ENCODE measurements around the gene GSK3B. TPM values are rescaled to one million over a fixed set of nuclear protein-coding genes. Genes with fewer than 3 reads are reported as not detected.
A peak's percentile ranks its signal among the peaks of the same experiment; 100 is the strongest.

GSK3B gene
- total RNA-seq, 6 donors from 2014 or later, result 41.4 to 84.9 (median 48.0) TPM

- TF ChIP-seq POLR2A (IDR thresholded peaks at IDR 0.05) (no peak), POLR2AphosphoS5 (IDR thresholded peaks at IDR 0.05) (no peak), EP300 (IDR thresholded peaks at IDR 0.05) (no peak)
- TF ChIP-seq, protein P1, sequence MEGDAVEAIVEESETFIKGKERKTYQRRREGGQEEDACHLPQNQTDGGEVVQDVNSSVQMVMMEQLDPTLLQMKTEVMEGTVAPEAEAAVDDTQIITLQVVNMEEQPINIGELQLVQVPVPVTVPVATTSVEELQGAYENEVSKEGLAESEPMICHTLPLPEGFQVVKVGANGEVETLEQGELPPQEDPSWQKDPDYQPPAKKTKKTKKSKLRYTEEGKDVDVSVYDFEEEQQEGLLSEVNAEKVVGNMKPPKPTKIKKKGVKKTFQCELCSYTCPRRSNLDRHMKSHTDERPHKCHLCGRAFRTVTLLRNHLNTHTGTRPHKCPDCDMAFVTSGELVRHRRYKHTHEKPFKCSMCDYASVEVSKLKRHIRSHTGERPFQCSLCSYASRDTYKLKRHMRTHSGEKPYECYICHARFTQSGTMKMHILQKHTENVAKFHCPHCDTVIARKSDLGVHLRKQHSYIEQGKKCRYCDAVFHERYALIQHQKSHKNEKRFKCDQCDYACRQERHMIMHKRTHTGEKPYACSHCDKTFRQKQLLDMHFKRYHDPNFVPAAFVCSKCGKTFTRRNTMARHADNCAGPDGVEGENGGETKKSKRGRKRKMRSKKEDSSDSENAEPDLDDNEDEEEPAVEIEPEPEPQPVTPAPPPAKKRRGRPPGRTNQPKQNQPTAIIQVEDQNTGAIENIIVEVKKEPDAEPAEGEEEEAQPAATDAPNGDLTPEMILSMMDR (IDR thresholded peaks at IDR 0.05), result no peak
- no peak for ATAC-seq (ENCODE audit: low FRiP score in 2 of 2)
- 52 to 56% methylated on average over 2 of the region's 2 CpGs for WGBS, 2 donors
These were observed 274.4 kb downstream of the GSK3B start for GRCh38 chr3:119819806-119820205.

GRCh38 chr3:119818937-119819336, 275.3 kb downstream of the GSK3B start:
- Histone ChIP-seq H3K4me1 (no peaks in the 10 kb centered on the region), H3K27ac (no peak overlapping the region), H3K4me3 (no peak overlapping the region), H3K9me3 (no peaks in the 10 kb centered on the region), H3K36me3 (no peaks in the 10 kb centered on the region), H3K27me3 (no peaks in the 10 kb centered on the region)
- TF ChIP-seq EP300 (IDR thresholded peaks at IDR 0.05) (no peak), POLR2A (IDR thresholded peaks at IDR 0.05) (no peak), POLR2AphosphoS5 (IDR thresholded peaks at IDR 0.05) (no peak)
- TF ChIP-seq, protein P1 (IDR thresholded peaks at IDR 0.05), result no peak
- ATAC-seq (ENCODE audit: low FRiP score in 2 of 2), result no peak
- 91 to 97% methylated on average over 2 of the region's 2 CpGs for WGBS, 2 donors
- no peak for DNase-seq

More at GRCh38 chr3:119819806-119820205, 274.4 kb downstream of the GSK3B start:
- peaks cover 0 to 8% (median 0%) of the 10 kb centered on the region in 4 donors for H3K36me3 ChIP-seq
- no peaks in the 10 kb centered on the region for H3K9me3 ChIP-seq
- H3K4me1 ChIP-seq, result no peaks in the 10 kb centered on the region
- no peaks in the 10 kb centered on the region for H3K27me3 ChIP-seq
- no peak overlapping the region for H3K4me3 ChIP-seq
- no peak for DNase-seq
- H3K27ac ChIP-seq, result no peak overlapping the region

- 70 to 73% methylated on average over 13 of the region's 13 CpGs for WGBS, 2 donors
- Histone ChIP-seq H3K4me3 (no peak overlapping the region), H3K4me1 (no peaks in the 10 kb centered on the region), H3K27me3 (no peaks in the 10 kb centered on the region), H3K9me3 (no peaks in the 10 kb centered on the region), H3K27ac (no peak overlapping the region), H3K36me3 (no peaks in the 10 kb centered on the region)
- ATAC-seq (ENCODE audit: low FRiP score in 2 of 2), result no peak
- DNase-seq, result no peak
- TF ChIP-seq POLR2AphosphoS5 (IDR thresholded peaks at IDR 0.05) (no peak), EP300 (IDR thresholded peaks at IDR 0.05) (no peak), POLR2A (IDR thresholded peaks at IDR 0.05) (no peak)
These were observed 276.5 kb downstream of the GSK3B start for GRCh38 chr3:119817583-119818363.

GRCh38 chr3:119817071-119817470, 277.2 kb downstream of the GSK3B start:
- no peak for ATAC-seq (ENCODE audit: low FRiP score in 2 of 2)

DNA sequence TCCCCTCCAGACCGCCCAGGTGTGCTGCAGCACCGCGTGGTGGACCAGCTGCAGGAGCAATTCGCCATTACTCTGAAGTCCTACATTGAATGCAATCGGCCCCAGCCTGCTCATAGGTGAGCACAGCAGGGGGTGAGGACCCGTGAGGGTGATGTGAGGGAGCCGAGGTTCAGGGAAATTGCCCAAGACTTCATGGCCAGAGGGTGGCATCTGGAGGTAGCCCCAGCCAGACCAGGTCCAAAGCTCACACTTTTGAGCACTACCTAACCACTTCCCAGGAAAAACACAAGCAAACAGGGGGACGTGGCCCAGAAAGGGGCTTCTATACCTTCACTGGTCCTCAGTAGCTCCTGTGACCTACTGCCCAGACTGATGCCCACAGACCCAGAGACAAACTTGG, 278.5 kb downstream of the GSK3B start:
- H3K4me1 ChIP-seq, result no peaks in the 10 kb centered on the region
- no peak overlapping the region for H3K27ac ChIP-seq
- H3K9me3 ChIP-seq, result no peaks in the 10 kb centered on the region
- TF ChIP-seq, protein P1 (IDR thresholded peaks at IDR 0.05), result no peak
- TF ChIP-seq EP300 (IDR thresholded peaks at IDR 0.05) (no peak), POLR2AphosphoS5 (IDR thresholded peaks at IDR 0.05) (no peak), POLR2A (IDR thresholded peaks at IDR 0.05) (no peak)
- no peaks in the 10 kb centered on the region for H3K27me3 ChIP-seq
- DNase-seq (peak in 1 of 2 donors; percentile 36), ATAC-seq (ENCODE audit: low FRiP score in 2 of 2) (no peak)
- 70 to 84% methylated on average over 2 to 8 of the region's 8 CpGs for WGBS, 2 donors
- no peak overlapping the region for H3K4me3 ChIP-seq
- H3K36me3 ChIP-seq, result no peaks in the 10 kb centered on the region

More at GRCh38 chr3:119817071-119817470, 277.2 kb downstream of the GSK3B start:
- TF ChIP-seq POLR2AphosphoS5 (IDR thresholded peaks at IDR 0.05), result no peak
- no peak for TF ChIP-seq POLR2A (IDR thresholded peaks at IDR 0.05)
- no peak for TF ChIP-seq EP300 (IDR thresholded peaks at IDR 0.05)
- TF ChIP-seq, protein P1 (IDR thresholded peaks at IDR 0.05), result no peak
- Histone ChIP-seq H3K27me3 (no peaks in the 10 kb centered on the region), H3K4me1 (no peaks in the 10 kb centered on the region), H3K4me3 (no peak overlapping the region), H3K9me3 (no peaks in the 10 kb centered on the region), H3K36me3 (no peaks in the 10 kb centered on the region), H3K27ac (no peak overlapping the region)
- WGBS, 2 donors, result 92 to 93% methylated on average over 4 to 6 of the region's 12 CpGs
- peak in 1 of 2 donors; percentile 55 for DNase-seq

Measured in upper lobe of left lung (tissue), 6 donors.